ENCODE data around the gene HCFC1. TPM values are rescaled to one million over a fixed set of nuclear protein-coding genes. Genes with fewer than 3 reads are reported as not detected.

HCFC1 gene
- total and polyA plus RNA-seq, 2 of the 8 experiments (the other 6 are each of a cell fraction or from before 2014, with no cell fraction given): 24.9 to 117 TPM

DNA sequence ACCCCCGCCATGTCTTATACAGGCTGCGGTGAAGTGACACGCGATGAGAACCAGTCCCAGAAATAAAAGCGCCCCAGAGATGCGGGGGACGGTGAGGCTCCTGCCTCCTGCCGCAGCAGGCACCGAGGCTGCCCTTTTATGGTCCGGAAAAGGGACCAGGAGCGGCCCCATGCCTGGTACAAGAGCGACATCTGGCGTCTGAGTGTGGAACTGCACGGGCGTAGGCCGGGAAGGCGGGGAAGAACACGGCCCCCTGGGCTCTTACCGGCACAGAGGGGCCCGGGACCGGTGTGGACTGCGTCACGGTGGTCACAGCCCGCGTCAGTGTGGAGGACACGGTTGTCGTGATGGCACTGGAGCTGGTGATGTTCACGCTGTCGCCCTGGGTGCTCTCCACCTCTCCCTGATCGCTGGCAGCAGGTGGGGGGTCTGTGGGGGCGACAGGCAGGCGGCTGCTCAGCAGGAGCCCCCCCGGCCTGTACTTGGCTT lies 18.2 kb downstream of the HCFC1 start (continued):
- TF ChIP-seq RFX5 (IDR thresholded peaks at IDR 0.05; ENCODE audit: borderline replicate concordance, low read depth, low read length) (no peak), TEAD4 (IDR thresholded peaks at IDR 0.05; ENCODE audit: low read depth, low read length) (no peak), HDAC2 (IDR thresholded peaks at IDR 0.05; ENCODE audit: borderline replicate concordance in 1 of 2, low read depth in 2 of 2, low read length in 2 of 2) (no peak), YY1 (IDR thresholded peaks at IDR 0.05; ENCODE audit: low read depth, low read length) (no peak), RXRA (IDR thresholded peaks at IDR 0.05; ENCODE audit: insufficient read depth, low read depth, low read length) (no peak)
- TF ChIP-seq, protein P1, sequence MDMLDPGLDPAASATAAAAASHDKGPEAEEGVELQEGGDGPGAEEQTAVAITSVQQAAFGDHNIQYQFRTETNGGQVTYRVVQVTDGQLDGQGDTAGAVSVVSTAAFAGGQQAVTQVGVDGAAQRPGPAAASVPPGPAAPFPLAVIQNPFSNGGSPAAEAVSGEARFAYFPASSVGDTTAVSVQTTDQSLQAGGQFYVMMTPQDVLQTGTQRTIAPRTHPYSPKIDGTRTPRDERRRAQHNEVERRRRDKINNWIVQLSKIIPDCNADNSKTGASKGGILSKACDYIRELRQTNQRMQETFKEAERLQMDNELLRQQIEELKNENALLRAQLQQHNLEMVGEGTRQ (IDR thresholded peaks at IDR 0.05; ENCODE audit: low read length): no peak
- TF ChIP-seq, protein P2, sequence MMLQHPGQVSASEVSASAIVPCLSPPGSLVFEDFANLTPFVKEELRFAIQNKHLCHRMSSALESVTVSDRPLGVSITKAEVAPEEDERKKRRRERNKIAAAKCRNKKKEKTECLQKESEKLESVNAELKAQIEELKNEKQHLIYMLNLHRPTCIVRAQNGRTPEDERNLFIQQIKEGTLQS (IDR thresholded peaks at IDR 0.05; ENCODE audit: insufficient read depth, low read depth, low read length): no peak
- TF ChIP-seq, protein P3, sequence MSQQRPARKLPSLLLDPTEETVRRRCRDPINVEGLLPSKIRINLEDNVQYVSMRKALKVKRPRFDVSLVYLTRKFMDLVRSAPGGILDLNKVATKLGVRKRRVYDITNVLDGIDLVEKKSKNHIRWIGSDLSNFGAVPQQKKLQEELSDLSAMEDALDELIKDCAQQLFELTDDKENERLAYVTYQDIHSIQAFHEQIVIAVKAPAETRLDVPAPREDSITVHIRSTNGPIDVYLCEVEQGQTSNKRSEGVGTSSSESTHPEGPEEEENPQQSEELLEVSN (IDR thresholded peaks at IDR 0.05): no peak
